HepG2 (cell line): ENCODE measurements around the gene HSF4. TPM values are rescaled to one million over a fixed set of nuclear protein-coding genes. Genes with fewer than 3 reads are reported as not detected.
A peak's percentile ranks its signal among the peaks of the same experiment; 100 is the strongest.

Experiments used
- ATAC-seq: fragments of 200-7000 bp; cut with Tn5 transposase; 3 replicates; pipeline ENCODE4 v1.9.1; 2020; ENCODE audit warnings: mild to moderate bottlenecking, moderate library complexity
- BruUV-seq: library from RNA; stranded (reverse); fragments of 400-500 nt; replicated peaks from 2 replicates; lab custom pipeline; 2021; lab: Mats Ljungman, UMichigan
- CTCF ChIA-PET: fragments of 300-600 bp; formaldehyde crosslinking; extraction: SDS; loops from one replicate; lab custom pipeline; 2021; ENCODE audit warnings: low total read pairs, inconsistent platforms, low intra/inter-chr PET ratio; lab: Yijun Ruan, JAX
- POLR2A ChIA-PET: fragments of 350-600 bp; sonication (Branson Sonifier 250); formaldehyde crosslinking; loops from one replicate; lab custom pipeline; 2020; ENCODE audit warnings: antibody characterized with exemption, inconsistent platforms; lab: Yijun Ruan, JAX
- DNase-seq: peaks from one replicate; pipeline ENCODE4 v3.0.0-alpha.2; 2015; ENCODE audit warnings: low spot score
- FAIRE-seq: peaks from 3 replicates; lab custom pipeline; 2011; peaks lifted over from hg19 to GRCh38; lab: Jason Lieb, UNC
- H2AFZ ChIP-seq: one replicate; pipeline ENCODE4 v1.6.1; 2011; ENCODE audit warnings: low read length, inconsistent platforms
- H3K27ac ChIP-seq: fragments of 300-600 bp; 3 replicates; pipeline ENCODE4 v1.8.0; 2011; ENCODE audit warnings: mixed run types, mild to moderate bottlenecking, mixed read lengths, low read length, inconsistent platforms; ENCODE audit not compliant: insufficient read depth; ENCODE audit errors: extremely low read length
- H3K27me3 ChIP-seq, 2 experiments: fragments of 200-600 bp in 1 of 2; 2 replicates in 1 of 2; 3 replicates in 1 of 2; pipeline versions ENCODE4 v1.6.0 to v1.8.0; 2011; ENCODE audit warnings: low read length in 2 of 2, mild to moderate bottlenecking in 2 of 2, moderate library complexity in 2 of 2, inconsistent platforms in 1 of 2; ENCODE audit not compliant: insufficient read depth in 2 of 2, control insufficient read depth in 1 of 2
- H3K36me3 ChIP-seq, 2 experiments: fragments of 200-600 bp in 1 of 2; replicated peaks in 1 of 2; 2 replicates in 1 of 2; 3 replicates in 1 of 2; pipeline versions ENCODE4 v1.5.1 to v1.8.0; 2011; ENCODE audit warnings: low read length in 2 of 2, inconsistent platforms in 1 of 2; ENCODE audit not compliant: insufficient read depth in 2 of 2, control insufficient read depth in 1 of 2
- H3K4me1 ChIP-seq: 2 replicates; pipeline ENCODE4 v1.5.1; 2012; ENCODE audit warnings: low read length, inconsistent platforms; ENCODE audit not compliant: insufficient read depth
- H3K4me2 ChIP-seq: 2 replicates; pipeline ENCODE4 v1.6.0; 2011; ENCODE audit warnings: low read depth, low read length, inconsistent platforms
- H3K4me3 ChIP-seq, 3 experiments: fragments of 200-600 bp in 1 of 3; sonication (generic), shearing (Covaris generic) in 1 of 3; replicated peaks in 1 of 3; 2 replicates each; pipeline ENCODE4 v1.5.1; 2011 to 2016; ENCODE audit warnings: low read length in 3 of 3, inconsistent platforms in 2 of 3, low read depth in 2 of 3, mild to moderate bottlenecking in 2 of 3, control low read depth in 1 of 3, mixed read lengths in 1 of 3; ENCODE audit not compliant: insufficient read depth in 1 of 3
- H3K79me2 ChIP-seq: one replicate; pipeline ENCODE4 v1.6.1; 2011; ENCODE audit warnings: low read length, inconsistent platforms; ENCODE audit not compliant: insufficient read depth
- H3K9ac ChIP-seq: 2 replicates; pipeline ENCODE4 v1.6.0; 2011; ENCODE audit warnings: mild to moderate bottlenecking, low read depth, low read length, inconsistent platforms; ENCODE audit not compliant: insufficient read depth
- H3K9me3 ChIP-seq: 2 replicates; pipeline ENCODE4 v1.5.1; 2012; ENCODE audit warnings: mild to moderate bottlenecking, low read length
- H4K20me1 ChIP-seq: 2 replicates; pipeline ENCODE4 v1.6.0; 2011; ENCODE audit warnings: inconsistent platforms, mild to moderate bottlenecking, low read length, moderate library complexity; ENCODE audit not compliant: insufficient read depth
- IKZF4 ChIP-seq: sonication (generic); formaldehyde crosslinking; IDR thresholded peaks from 2 replicates; pipeline ENCODE4 v1.5.1; 2020; ENCODE audit warnings: borderline replicate concordance, mild to moderate bottlenecking, low read depth, missing genetic modification reagents; ENCODE audit errors: not compliant biosample characterization
- PRMT3 ChIP-seq: sonication (generic); formaldehyde crosslinking; IDR thresholded peaks from 2 replicates; pipeline ENCODE4 v1.8.1; 2022; ENCODE audit warnings: low read depth, mild to moderate bottlenecking, moderate library complexity, missing genetic modification reagents, borderline replicate concordance
- RBFOX2 ChIP-seq: fragments of 200-400 bp; formaldehyde crosslinking; IDR thresholded peaks from 2 replicates; pipeline ENCODE4 v1.6.1; 2017; ENCODE audit warnings: low read depth, mild to moderate bottlenecking, low read length
- TIGD3 ChIP-seq: sonication (generic); formaldehyde crosslinking; IDR thresholded peaks from 2 replicates; pipeline ENCODE4 v1.5.1; 2020; ENCODE audit warnings: mild to moderate bottlenecking, missing genetic modification reagents, borderline replicate concordance
- ZNF337 ChIP-seq: sonication (generic); formaldehyde crosslinking; IDR thresholded peaks from 2 replicates; pipeline ENCODE4 v1.5.1; 2020; ENCODE audit warnings: missing genetic modification reagents, low read depth, mild to moderate bottlenecking, borderline replicate concordance
- ZSCAN30 ChIP-seq: sonication (generic); formaldehyde crosslinking; IDR thresholded peaks from 2 replicates; pipeline ENCODE4 v1.5.0; 2020; ENCODE audit warnings: mild to moderate bottlenecking, missing genetic modification reagents
- WGBS: methylation state at CpG from one replicate; pipeline ENCODE4 v1.1.6; 2017; ENCODE audit warnings: low lambda C conversion rate; 5-methylcytosine and 5-hydroxymethylcytosine counted together
- in situ Hi-C: cut with HindIII; loops from 2 replicates; pipeline ENCODE4 v1.10.0; 2017; ENCODE audit warnings: low pct_unique_long_range_greater_than_20kb; ENCODE audit not compliant: extremely low pct_ligation_motif_present
- intact Hi-C: fragments of 100-400 bp; cut with micrococcal nuclease; formaldehyde crosslinking; loops from one replicate; pipeline ENCODE4 v1.10.0; 2022; ENCODE audit not compliant: unreplicated experiment
- polyA plus RNA-seq, 8 experiments: library from polyadenylated mRNA; depleted of rRNA in 3 of 8; stranded (reverse) in 7 of 8; unstranded in 1 of 8; fragments of >200 nt; fragmentation: Illumina TruSeq in 4 of 8; extraction: Trizol in 4 of 8; gene quantifications; 2 replicates each; pipeline versions ENCODE4 v1.2.1 to v1.2.3, GENCODE V29; 2011 to 2016; ENCODE audit warnings: low read depth in 4 of 8, missing spikeins in 1 of 8, mixed read lengths in 1 of 8; ENCODE audit not compliant: insufficient read depth in 1 of 8
- total RNA-seq, 5 experiments: library from RNA; depleted of rRNA; stranded (reverse); fragments of >200 nt; fragmentation: Illumina TruSeq; extraction: Trizol; gene quantifications; 2 replicates each; pipeline ENCODE4 v1.2.3, GENCODE V29; 2016; ENCODE audit warnings: low read depth in 1 of 5
- TF ChIP-seq, protein P1 (sequence below): sonication (generic); formaldehyde crosslinking; IDR thresholded peaks from 2 replicates; pipeline ENCODE4 v1.9.0; 2021; ENCODE audit warnings: missing genetic modification reagents, borderline replicate concordance
- TF ChIP-seq, protein P2 (sequence below): IDR thresholded peaks from 2 replicates; pipeline ENCODE4 v1.6.1; 2018; ENCODE audit warnings: missing genetic modification reagents, mild to moderate bottlenecking, missing compliant biosample characterization

HSF4 gene
- total and polyA plus RNA-seq, 2 of the 13 experiments (the other 11 are each of a cell fraction or from before 2014, with no cell fraction given) = 3.5 to 16.9 TPM

DNA sequence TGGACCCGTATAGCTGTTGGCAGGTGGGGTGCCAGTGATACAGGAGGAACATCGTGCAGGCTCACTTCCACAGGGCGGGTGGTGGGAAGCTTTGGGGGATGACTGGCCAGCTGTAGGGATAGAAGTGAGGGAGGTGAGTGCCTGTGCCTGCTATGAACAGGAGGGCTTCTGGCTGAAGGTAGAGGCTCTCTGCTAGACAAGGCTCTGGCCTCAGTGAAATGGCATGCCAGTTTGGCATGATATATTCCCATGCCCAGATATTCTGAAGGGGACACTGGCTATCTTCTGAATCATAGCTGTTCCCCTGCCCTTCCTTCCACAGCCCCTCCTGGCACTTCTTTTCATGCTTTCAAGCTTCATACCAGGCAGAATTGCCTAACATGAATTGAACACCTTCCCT is 35.7 kb upstream of the HSF4 start (continued):
- TF ChIP-seq TIGD3 (CRISPR knock-in tag) = no peak
- no peak for TF ChIP-seq ZSCAN30 (CRISPR knock-in tag)
- TF ChIP-seq, protein P1, sequence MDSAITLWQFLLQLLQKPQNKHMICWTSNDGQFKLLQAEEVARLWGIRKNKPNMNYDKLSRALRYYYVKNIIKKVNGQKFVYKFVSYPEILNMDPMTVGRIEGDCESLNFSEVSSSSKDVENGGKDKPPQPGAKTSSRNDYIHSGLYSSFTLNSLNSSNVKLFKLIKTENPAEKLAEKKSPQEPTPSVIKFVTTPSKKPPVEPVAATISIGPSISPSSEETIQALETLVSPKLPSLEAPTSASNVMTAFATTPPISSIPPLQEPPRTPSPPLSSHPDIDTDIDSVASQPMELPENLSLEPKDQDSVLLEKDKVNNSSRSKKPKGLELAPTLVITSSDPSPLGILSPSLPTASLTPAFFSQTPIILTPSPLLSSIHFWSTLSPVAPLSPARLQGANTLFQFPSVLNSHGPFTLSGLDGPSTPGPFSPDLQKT (CRISPR knock-in tag) = no peak

GRCh38 chr16:67129422-67129821 is 35.1 kb upstream of the HSF4 start:
- in situ Hi-C loops = no loop called here
- 97% methylated on average over 3 of the region's 3 CpGs for WGBS
- H3K4me1 ChIP-seq = no peaks in the 10 kb centered on the region; the same call in 1 of the 2 replicates
- TF ChIP-seq, protein P2, sequence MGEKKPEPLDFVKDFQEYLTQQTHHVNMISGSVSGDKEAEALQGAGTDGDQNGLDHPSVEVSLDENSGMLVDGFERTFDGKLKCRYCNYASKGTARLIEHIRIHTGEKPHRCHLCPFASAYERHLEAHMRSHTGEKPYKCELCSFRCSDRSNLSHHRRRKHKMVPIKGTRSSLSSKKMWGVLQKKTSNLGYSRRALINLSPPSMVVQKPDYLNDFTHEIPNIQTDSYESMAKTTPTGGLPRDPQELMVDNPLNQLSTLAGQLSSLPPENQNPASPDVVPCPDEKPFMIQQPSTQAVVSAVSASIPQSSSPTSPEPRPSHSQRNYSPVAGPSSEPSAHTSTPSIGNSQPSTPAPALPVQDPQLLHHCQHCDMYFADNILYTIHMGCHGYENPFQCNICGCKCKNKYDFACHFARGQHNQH (CRISPR knock-in tag) = no peak
- TF ChIP-seq IKZF4 (CRISPR knock-in tag) = no peak
- 0 out of 2 replicates have a peak, but pooled peaks have one; percentile 13 for TF ChIP-seq RBFOX2
- no peak for TF ChIP-seq ZNF337 (CRISPR knock-in tag)
- no peak for TF ChIP-seq PRMT3 (CRISPR knock-in tag)
- H2AFZ ChIP-seq = no peak overlapping the region
- H3K4me3 ChIP-seq = no peak overlapping the region
- H3K36me3 ChIP-seq = peaks cover 58 to 84% of the 10 kb centered on the region in 2 experiments
- ATAC-seq (peak; percentile 22; the same call in 2 of the 3 replicates), DNase-seq (no peak), FAIRE-seq (no peak)
- H3K27me3 ChIP-seq = no peaks in the 10 kb centered on the region
- ChIA-PET CTCF (no interaction called here), POLR2A (interaction anchor here (0.6 to 3.5 kb wide), 6 partner anchors 9 to 107 kb away, joined by 3 to 16 read pairs (median 5); partner anchors contain the start of genes B3GNT9 and CBFB)
- intact Hi-C loops = no loop called here
- no peak overlapping the region for H3K9ac ChIP-seq
- no peak overlapping the region for H3K27ac ChIP-seq
- BruUV-seq = no TSS peak
- no peaks in the 10 kb centered on the region for H3K9me3 ChIP-seq
- no peak overlapping the region for H3K4me2 ChIP-seq
- H4K20me1 ChIP-seq = peaks cover 14% of the 10 kb centered on the region
- H3K79me2 ChIP-seq = peaks cover 19% of the 10 kb centered on the region
